HG03571 (cell line): Measurements from ENCODE around the gene UBAP2.
"Not testable (repeated sequence)": the region's sequence is repeated elsewhere in the genome, so short reads cannot be mapped to it uniquely, and the experiment has no call there.

Experiments
- ATAC-seq: cut with Tn5 transposase; IDR thresholded peaks from one replicate; pipeline ENCODE4 v1.9.1; 2021; ENCODE audit not compliant: unreplicated experiment

The UBAP2 gene

GRCh38 chr9:34049630-34050384 lies 1.1 kb upstream of the UBAP2 start:
- no peak for ATAC-seq

- ATAC-seq = peak; percentile 21
Observed at GRCh38 chr9:34047864-34048726, 592 bp downstream of the UBAP2 start.

- no peak for ATAC-seq
Observed at GRCh38 chr9:34046784-34047379, 1.8 kb downstream of the UBAP2 start.

- no peak for ATAC-seq
Observed at GRCh38 chr9:34045903-34046302, 2.8 kb downstream of the UBAP2 start.

GRCh38 chr9:34042074-34042473 lies 6.6 kb downstream of the UBAP2 start:
- not testable (repeated sequence) for ATAC-seq

GRCh38 chr9:34038851-34039250 lies 9.8 kb downstream of the UBAP2 start:
- not testable (repeated sequence) for ATAC-seq

- ATAC-seq = no peak
Observed at GRCh38 chr9:34037626-34038025, 11.1 kb downstream of the UBAP2 start.

GRCh38 chr9:34036625-34037024 lies 12.1 kb downstream of the UBAP2 start:
- no peak for ATAC-seq

GRCh38 chr9:34035656-34036055 lies 13.0 kb downstream of the UBAP2 start:
- no peak for ATAC-seq

GRCh38 chr9:34034698-34035065 lies 14.0 kb downstream of the UBAP2 start:
- no peak for ATAC-seq

GRCh38 chr9:34032631-34033030 lies 16.1 kb downstream of the UBAP2 start:
- ATAC-seq = no peak

- ATAC-seq = no peak
Observed at GRCh38 chr9:34027845-34028574, 20.7 kb downstream of the UBAP2 start.

GRCh38 chr9:34025811-34026210 lies 22.9 kb downstream of the UBAP2 start:
- ATAC-seq = no peak

GRCh38 chr9:34025062-34025461 lies 23.6 kb downstream of the UBAP2 start:
- ATAC-seq = no peak

- not testable (repeated sequence) for ATAC-seq
Observed at GRCh38 chr9:34024476-34024875, 24.2 kb downstream of the UBAP2 start.

- no peak for ATAC-seq
Observed at GRCh38 chr9:34016149-34016548, 32.5 kb downstream of the UBAP2 start.

- no peak for ATAC-seq
Observed at GRCh38 chr9:34010979-34011378, 37.7 kb downstream of the UBAP2 start.

- ATAC-seq = no peak
Observed at GRCh38 chr9:34001951-34002350, 46.7 kb downstream of the UBAP2 start.

GRCh38 chr9:34001298-34001697 lies 47.4 kb downstream of the UBAP2 start:
- no peak for ATAC-seq

GRCh38 chr9:33995449-33995848 lies 53.2 kb downstream of the UBAP2 start:
- no peak for ATAC-seq

GRCh38 chr9:33993104-33993503 lies 55.6 kb downstream of the UBAP2 start:
- no peak for ATAC-seq
